ENCODE data around the gene NUMBL. TPM values are rescaled to one million over a fixed set of nuclear protein-coding genes. Genes with fewer than 3 reads are reported as not detected.

Gene NUMBL
- total and polyA plus RNA-seq, 2 of the 8 experiments (the other 6 are each of a cell fraction or from before 2014, with no cell fraction given): 13.5 to 24.8 TPM

GRCh38 chr19:40623403-40624251 lies 66.8 kb downstream of the NUMBL start (continued):
- TF ChIP-seq, protein P1, sequence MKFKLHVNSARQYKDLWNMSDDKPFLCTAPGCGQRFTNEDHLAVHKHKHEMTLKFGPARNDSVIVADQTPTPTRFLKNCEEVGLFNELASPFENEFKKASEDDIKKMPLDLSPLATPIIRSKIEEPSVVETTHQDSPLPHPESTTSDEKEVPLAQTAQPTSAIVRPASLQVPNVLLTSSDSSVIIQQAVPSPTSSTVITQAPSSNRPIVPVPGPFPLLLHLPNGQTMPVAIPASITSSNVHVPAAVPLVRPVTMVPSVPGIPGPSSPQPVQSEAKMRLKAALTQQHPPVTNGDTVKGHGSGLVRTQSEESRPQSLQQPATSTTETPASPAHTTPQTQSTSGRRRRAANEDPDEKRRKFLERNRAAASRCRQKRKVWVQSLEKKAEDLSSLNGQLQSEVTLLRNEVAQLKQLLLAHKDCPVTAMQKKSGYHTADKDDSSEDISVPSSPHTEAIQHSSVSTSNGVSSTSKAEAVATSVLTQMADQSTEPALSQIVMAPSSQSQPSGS (IDR thresholded peaks at IDR 0.05; ENCODE audit: low read length): no peak
- TF ChIP-seq BCL11A (IDR thresholded peaks at IDR 0.05; ENCODE audit: low read depth in 2 of 2, low read length in 2 of 2): no peak
- TF ChIP-seq NRF1 (IDR thresholded peaks at IDR 0.05; ENCODE audit: low read depth, low read length): no peak
- TF ChIP-seq SUZ12 (IDR thresholded peaks at IDR 0.05; ENCODE audit: low read length): no peak
- TF ChIP-seq MAX (IDR thresholded peaks at IDR 0.05): no peak
- no peak for TF ChIP-seq HDAC6 (IDR thresholded peaks at IDR 0.05; ENCODE audit: low read depth, low read length)
- TF ChIP-seq GABPA (IDR thresholded peaks at IDR 0.05; ENCODE audit: borderline replicate concordance, insufficient read depth, low read length): no peak
